Fibroblast of lung (primary cell): Measurements from ENCODE around the gene CDH4. TPM values are rescaled to one million over a fixed set of nuclear protein-coding genes. Genes with fewer than 3 reads are reported as not detected.

Experiments
- DNase-seq, 2 donors: peaks; one replicate each; pipeline versions ENCODE4 v3.0.0 to v3.0.0-alpha.2; 2010; ENCODE audit warnings: low read depth in 2 of 2
- H2AFZ ChIP-seq: 2 replicates; pipeline ENCODE4 v1.5.1; 2012; ENCODE audit warnings: low read length, control low read depth, inconsistent platforms
- H3K27ac ChIP-seq: 2 replicates; pipeline ENCODE4 v1.5.1; 2011; ENCODE audit warnings: low read length, control low read depth; ENCODE audit not compliant: insufficient read depth
- H3K27me3 ChIP-seq: 2 replicates; pipeline ENCODE4 v1.5.1; 2011; ENCODE audit warnings: mild to moderate bottlenecking, low read length; ENCODE audit not compliant: control insufficient read depth, insufficient read depth
- H3K36me3 ChIP-seq: 2 replicates; pipeline ENCODE4 v1.5.1; 2011; ENCODE audit warnings: low read length; ENCODE audit not compliant: control insufficient read depth, insufficient read depth
- H3K4me1 ChIP-seq: 2 replicates; pipeline ENCODE4 v1.5.1; 2011; ENCODE audit warnings: low read length; ENCODE audit not compliant: control insufficient read depth, insufficient read depth; ENCODE audit errors: extremely low read depth
- H3K4me2 ChIP-seq: 2 replicates; pipeline ENCODE4 v1.5.1; 2011; ENCODE audit warnings: low read length, control low read depth; ENCODE audit not compliant: insufficient read depth; ENCODE audit errors: extremely low read depth
- H3K4me3 ChIP-seq, 4 experiments: fragments of 200-600 bp in 1 of 4; sonication (generic) in 1 of 4; replicated peaks in 1 of 4; 2 replicates each; pipeline ENCODE4 v1.5.1; 2011 to 2016; ENCODE audit warnings: low read length in 4 of 4, low read depth in 3 of 4, mild to moderate bottlenecking in 3 of 4, control low read depth in 2 of 4, inconsistent platforms in 1 of 4, mixed read lengths in 1 of 4; ENCODE audit not compliant: insufficient read depth in 1 of 4; ENCODE audit errors: control extremely low read depth in 1 of 4
- H3K79me2 ChIP-seq: 2 replicates; pipeline ENCODE4 v1.5.1; 2012; ENCODE audit warnings: mild to moderate bottlenecking, low read length, inconsistent platforms; ENCODE audit not compliant: control insufficient read depth, insufficient read depth
- H3K9ac ChIP-seq: 2 replicates; pipeline ENCODE4 v1.5.1; 2011; ENCODE audit warnings: mild to moderate bottlenecking, low read length, control low read depth; ENCODE audit not compliant: insufficient read depth
- H3K9me3 ChIP-seq: 2 replicates; pipeline ENCODE4 v1.5.1; 2012; ENCODE audit warnings: low read depth, low read length; ENCODE audit not compliant: control insufficient read depth, insufficient read depth
- H4K20me1 ChIP-seq: 2 replicates; pipeline ENCODE4 v1.5.1; 2011; ENCODE audit warnings: low read length; ENCODE audit not compliant: control insufficient read depth, insufficient read depth; ENCODE audit errors: extremely low read depth
- EZH2 ChIP-seq: IDR thresholded peaks from 2 replicates; pipeline ENCODE4 v1.5.1; 2012; ENCODE audit warnings: low read length, control low read depth, mild to moderate bottlenecking; ENCODE audit errors: missing control alignments
- polyA plus RNA-seq, 2 donors: library from polyadenylated mRNA; depleted of rRNA in 1 of 2; stranded (reverse) in 1 of 2; unstranded in 1 of 2; fragments of >200 nt; gene quantifications; 2 replicates each; pipeline ENCODE4 v1.2.1, GENCODE V29; 2011 to 2012; ENCODE audit warnings: missing spikeins in 1 of 2
- total RNA-seq: library from RNA; depleted of rRNA; stranded (reverse); fragments of >200 nt; gene quantifications from 2 replicates; pipeline ENCODE4 v1.2.1, GENCODE V29; 2014
- TF ChIP-seq, protein P1 (sequence below), 2 donors: IDR thresholded peaks in 1 of 2; conservative IDR thresholded peaks in 1 of 2; 1 replicate in 1 of 2; 2 replicates in 1 of 2; pipeline ENCODE4 v1.5.1; 2011 to 2012; ENCODE audit warnings: low read length in 2 of 2, control low read depth in 1 of 2, inconsistent platforms in 1 of 2, low read depth in 1 of 2, mild to moderate bottlenecking in 1 of 2

Gene CDH4
- total and polyA plus RNA-seq, 2 donors (not counting 1 experiment from before 2014, with no cell fraction given), result 4.8 to 6.8 TPM

DNA sequence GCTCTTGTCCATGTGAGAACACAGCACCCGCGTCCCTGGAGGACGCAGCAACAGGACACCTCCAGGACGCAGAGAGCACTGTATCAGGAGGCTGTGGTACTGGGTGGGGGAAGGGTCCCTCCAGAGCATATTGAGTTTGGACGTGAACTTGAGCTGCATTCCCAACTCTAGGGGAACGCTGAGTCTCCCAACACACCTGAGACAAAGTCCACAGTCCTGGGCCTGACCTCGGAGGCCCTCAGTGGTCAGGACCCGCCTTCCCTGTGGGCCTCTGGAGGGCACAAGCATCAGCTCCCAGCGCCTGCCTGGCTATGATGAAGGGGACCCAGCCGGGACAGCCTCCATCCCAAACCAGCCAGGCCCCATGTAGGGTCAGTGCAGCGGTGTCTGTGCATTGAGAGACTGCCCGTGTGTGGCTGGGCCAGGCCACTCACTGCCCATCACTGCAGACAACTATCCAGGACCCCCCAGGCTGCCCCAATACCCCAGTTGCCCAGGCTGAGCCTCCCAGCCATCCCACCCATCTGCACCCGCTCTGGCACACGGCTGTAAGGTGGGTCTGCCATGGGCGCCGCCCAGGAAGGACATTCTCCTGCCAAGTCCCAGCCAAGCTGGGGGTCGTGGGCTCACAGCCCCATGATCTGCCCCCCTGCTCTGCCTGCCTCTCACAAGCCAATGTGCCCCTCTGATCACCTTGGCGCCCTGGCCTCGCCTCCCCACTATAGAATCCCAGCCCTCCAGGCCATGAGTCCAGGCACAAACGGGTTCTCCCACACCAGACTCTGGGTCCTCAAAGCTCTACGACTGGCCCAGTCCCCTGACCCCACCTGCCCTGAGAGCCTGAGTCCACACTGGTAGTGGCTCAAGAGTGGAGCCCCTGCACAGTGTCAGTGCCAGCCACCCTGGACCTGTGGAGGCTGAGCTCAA lies 697.9 kb downstream of the CDH4 start:
- Histone ChIP-seq H3K4me1 (no peaks in the 10 kb centered on the region), H3K4me3 (no peak overlapping the region), H3K9ac (no peak overlapping the region), H3K36me3 (no peaks in the 10 kb centered on the region), H3K79me2 (no peaks in the 10 kb centered on the region), H3K27me3 (no peaks in the 10 kb centered on the region), H3K27ac (no peak overlapping the region), H2AFZ (no peak overlapping the region), H4K20me1 (no peaks in the 10 kb centered on the region), H3K9me3 (no peaks in the 10 kb centered on the region), H3K4me2 (no peak overlapping the region)
- no peak for DNase-seq
- no peak for TF ChIP-seq EZH2
- TF ChIP-seq, protein P1, sequence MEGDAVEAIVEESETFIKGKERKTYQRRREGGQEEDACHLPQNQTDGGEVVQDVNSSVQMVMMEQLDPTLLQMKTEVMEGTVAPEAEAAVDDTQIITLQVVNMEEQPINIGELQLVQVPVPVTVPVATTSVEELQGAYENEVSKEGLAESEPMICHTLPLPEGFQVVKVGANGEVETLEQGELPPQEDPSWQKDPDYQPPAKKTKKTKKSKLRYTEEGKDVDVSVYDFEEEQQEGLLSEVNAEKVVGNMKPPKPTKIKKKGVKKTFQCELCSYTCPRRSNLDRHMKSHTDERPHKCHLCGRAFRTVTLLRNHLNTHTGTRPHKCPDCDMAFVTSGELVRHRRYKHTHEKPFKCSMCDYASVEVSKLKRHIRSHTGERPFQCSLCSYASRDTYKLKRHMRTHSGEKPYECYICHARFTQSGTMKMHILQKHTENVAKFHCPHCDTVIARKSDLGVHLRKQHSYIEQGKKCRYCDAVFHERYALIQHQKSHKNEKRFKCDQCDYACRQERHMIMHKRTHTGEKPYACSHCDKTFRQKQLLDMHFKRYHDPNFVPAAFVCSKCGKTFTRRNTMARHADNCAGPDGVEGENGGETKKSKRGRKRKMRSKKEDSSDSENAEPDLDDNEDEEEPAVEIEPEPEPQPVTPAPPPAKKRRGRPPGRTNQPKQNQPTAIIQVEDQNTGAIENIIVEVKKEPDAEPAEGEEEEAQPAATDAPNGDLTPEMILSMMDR (conservative IDR thresholded peaks at IDR 0.05 in 1 of 2, IDR thresholded peaks at IDR 0.05 in 1 of 2; ENCODE audit: low read depth in 1 of 2, low read length in 2 of 2), result no peak

DNA sequence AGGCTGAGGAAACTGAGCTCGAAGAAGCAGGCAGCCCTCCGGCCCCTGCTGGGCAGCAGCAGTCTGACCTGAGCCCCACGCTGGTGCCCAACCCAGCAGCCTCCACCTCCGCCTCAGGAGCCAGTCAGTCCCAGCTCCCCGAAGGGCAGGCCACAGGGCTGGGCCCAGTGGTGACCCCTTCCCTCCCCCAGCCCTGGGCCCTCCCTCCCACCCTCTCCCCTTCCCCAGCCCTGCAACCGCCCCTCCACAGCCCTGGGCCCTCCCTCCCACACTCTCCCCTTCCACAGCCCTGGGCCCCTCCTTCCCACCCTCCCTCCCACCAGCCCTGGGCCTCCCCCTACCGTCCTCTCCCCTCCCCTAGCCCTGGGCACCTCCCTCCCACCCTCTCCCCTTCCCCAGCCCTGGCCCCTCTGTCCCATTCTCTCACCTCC lies 698.6 kb downstream of the CDH4 start:
- Histone ChIP-seq H3K4me1 (no peaks in the 10 kb centered on the region), H3K27me3 (no peaks in the 10 kb centered on the region), H3K27ac (no peak overlapping the region), H3K9me3 (no peaks in the 10 kb centered on the region), H2AFZ (no peak overlapping the region), H4K20me1 (no peaks in the 10 kb centered on the region), H3K79me2 (no peaks in the 10 kb centered on the region), H3K4me3 (no peak overlapping the region), H3K9ac (no peak overlapping the region), H3K36me3 (no peaks in the 10 kb centered on the region), H3K4me2 (no peak overlapping the region)
- no peak for DNase-seq
- TF ChIP-seq, protein P1 (conservative IDR thresholded peaks at IDR 0.05 in 1 of 2, IDR thresholded peaks at IDR 0.05 in 1 of 2; ENCODE audit: low read depth in 1 of 2, low read length in 2 of 2), result no peak
- no peak for TF ChIP-seq EZH2

DNA sequence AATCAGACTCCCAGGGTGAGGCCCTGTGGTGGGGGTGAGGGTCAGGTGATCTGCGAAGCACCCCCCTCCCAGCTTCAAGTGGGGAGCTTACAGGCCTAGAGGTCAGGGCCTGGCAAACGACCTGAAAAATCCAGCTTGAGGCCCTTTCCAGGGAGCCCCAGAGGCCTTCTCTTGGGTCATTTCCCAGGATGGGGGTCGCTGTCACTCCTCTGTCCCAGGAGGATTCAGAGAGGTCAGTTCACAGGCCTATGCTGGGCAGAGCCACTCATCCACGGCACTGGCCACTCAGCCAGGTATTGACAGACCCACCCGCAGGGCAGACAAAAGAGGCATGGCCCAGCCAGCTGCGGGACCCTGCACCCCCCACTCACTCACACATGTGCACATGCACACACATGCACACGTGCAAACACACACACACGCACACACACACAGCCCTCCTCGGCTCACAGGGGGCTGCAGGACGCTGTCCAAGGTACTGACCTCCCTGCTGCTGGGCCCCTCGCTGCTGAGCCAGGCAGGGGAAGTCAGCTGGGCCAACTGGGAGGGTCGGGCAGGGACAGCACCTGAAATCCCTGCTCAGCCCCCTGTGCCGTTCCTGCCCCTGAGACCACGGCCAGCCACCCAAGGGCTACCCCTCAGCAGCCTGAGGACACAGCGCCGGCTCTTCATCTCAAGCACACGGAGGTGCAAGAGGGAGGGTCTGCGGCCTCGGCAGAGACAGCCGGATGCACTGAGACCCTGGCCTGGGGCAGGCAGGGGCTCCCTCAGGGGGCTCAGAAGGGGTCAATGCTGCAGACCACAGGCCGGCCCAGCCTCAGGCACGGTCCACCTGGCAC lies 699.9 kb downstream of the CDH4 start:
- peak; percentile 30 for DNase-seq
- Histone ChIP-seq H3K9ac (no peak overlapping the region), H2AFZ (no peak overlapping the region), H3K4me3 (no peak overlapping the region), H4K20me1 (no peaks in the 10 kb centered on the region), H3K27ac (no peak overlapping the region), H3K36me3 (no peaks in the 10 kb centered on the region), H3K9me3 (no peaks in the 10 kb centered on the region), H3K79me2 (no peaks in the 10 kb centered on the region), H3K27me3 (peaks cover 2% of the 10 kb centered on the region), H3K4me2 (no peak overlapping the region), H3K4me1 (no peaks in the 10 kb centered on the region)
- no peak for TF ChIP-seq EZH2
- TF ChIP-seq, protein P1 (conservative IDR thresholded peaks at IDR 0.05 in 1 of 2, IDR thresholded peaks at IDR 0.05 in 1 of 2; ENCODE audit: low read depth in 1 of 2, low read length in 2 of 2), result no peak
